ENCODE results near the gene KCNQ5.

DNA sequence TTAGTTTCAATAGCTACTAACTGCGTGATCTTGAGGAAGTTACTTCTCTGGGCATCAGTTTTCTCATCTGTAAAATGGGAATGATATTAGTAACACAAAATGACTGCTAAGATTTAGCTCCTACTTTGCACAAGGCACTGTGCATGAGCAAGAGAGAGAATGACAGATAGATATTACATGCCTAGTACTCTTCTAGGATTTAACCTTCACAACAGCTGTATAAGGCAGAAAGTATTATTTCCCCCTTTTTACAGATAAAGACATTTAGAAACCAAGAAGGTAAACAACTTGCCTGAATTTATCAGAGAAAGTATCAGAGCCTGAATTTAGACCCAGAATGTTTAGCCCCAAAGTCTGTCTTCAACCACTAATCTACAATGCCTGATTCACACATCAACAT, 321.8 kb downstream of the KCNQ5 start:
- TF ChIP-seq POLR2A (IDR thresholded peaks at IDR 0.05), result no peak
- TF ChIP-seq, protein P1, sequence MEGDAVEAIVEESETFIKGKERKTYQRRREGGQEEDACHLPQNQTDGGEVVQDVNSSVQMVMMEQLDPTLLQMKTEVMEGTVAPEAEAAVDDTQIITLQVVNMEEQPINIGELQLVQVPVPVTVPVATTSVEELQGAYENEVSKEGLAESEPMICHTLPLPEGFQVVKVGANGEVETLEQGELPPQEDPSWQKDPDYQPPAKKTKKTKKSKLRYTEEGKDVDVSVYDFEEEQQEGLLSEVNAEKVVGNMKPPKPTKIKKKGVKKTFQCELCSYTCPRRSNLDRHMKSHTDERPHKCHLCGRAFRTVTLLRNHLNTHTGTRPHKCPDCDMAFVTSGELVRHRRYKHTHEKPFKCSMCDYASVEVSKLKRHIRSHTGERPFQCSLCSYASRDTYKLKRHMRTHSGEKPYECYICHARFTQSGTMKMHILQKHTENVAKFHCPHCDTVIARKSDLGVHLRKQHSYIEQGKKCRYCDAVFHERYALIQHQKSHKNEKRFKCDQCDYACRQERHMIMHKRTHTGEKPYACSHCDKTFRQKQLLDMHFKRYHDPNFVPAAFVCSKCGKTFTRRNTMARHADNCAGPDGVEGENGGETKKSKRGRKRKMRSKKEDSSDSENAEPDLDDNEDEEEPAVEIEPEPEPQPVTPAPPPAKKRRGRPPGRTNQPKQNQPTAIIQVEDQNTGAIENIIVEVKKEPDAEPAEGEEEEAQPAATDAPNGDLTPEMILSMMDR (IDR thresholded peaks at IDR 0.05), result no peak
